Stomach (tissue), 4 donors: Measurements from ENCODE around the gene CNTN6.

Experiments used
- CTCF ChIP-seq, 7 experiments: fragments of 450-650 bp in 4 of 7; fragments of 200-600 bp in 3 of 7; sonication (generic) in 3 of 7; IDR thresholded peaks; one replicate each; pipeline ENCODE4 v1.5.1; 2016 to 2019; ENCODE audit warnings: antibody characterized with exemption in 7 of 7, control low read depth in 2 of 7, mild to moderate bottlenecking in 1 of 7
- EP300 ChIP-seq: sonication (generic); formaldehyde crosslinking; IDR thresholded peaks from one replicate; pipeline ENCODE4 v1.6.1; 2017; ENCODE audit warnings: antibody characterized with exemption
- POLR2A ChIP-seq, 4 donors: fragments of 450-650 bp; IDR thresholded peaks; one replicate each; pipeline ENCODE4 v1.6.1; 2016; ENCODE audit warnings: antibody characterized with exemption in 4 of 4, control low read depth in 2 of 4, mild to moderate bottlenecking in 1 of 4, moderate library complexity in 1 of 4
- POLR2AphosphoS5 ChIP-seq, 3 donors: sonication (generic); formaldehyde crosslinking; IDR thresholded peaks; one replicate each; pipeline ENCODE4 v1.6.1; 2016; ENCODE audit warnings: antibody characterized with exemption in 3 of 3

GRCh38 chr3:1375145-1375544 lies 282.3 kb downstream of the CNTN6 start:
- TF ChIP-seq POLR2AphosphoS5 (IDR thresholded peaks at IDR 0.05): no peak
- no peak for TF ChIP-seq CTCF (IDR thresholded peaks at IDR 0.05)
- TF ChIP-seq POLR2A (IDR thresholded peaks at IDR 0.05): no peak
- no peak for TF ChIP-seq EP300
